NCI-H226 (cell line): Measurements from ENCODE around the gene CAVIN1.
"Not testable (repeated sequence)": the region's sequence is repeated elsewhere in the genome, so short reads cannot be mapped to it uniquely, and the experiment has no call there.

ENCODE experiments used
- DNase-seq: peaks from one replicate; pipeline ENCODE4 v3.0.0-alpha.2; 2015

CAVIN1 gene

DNA sequence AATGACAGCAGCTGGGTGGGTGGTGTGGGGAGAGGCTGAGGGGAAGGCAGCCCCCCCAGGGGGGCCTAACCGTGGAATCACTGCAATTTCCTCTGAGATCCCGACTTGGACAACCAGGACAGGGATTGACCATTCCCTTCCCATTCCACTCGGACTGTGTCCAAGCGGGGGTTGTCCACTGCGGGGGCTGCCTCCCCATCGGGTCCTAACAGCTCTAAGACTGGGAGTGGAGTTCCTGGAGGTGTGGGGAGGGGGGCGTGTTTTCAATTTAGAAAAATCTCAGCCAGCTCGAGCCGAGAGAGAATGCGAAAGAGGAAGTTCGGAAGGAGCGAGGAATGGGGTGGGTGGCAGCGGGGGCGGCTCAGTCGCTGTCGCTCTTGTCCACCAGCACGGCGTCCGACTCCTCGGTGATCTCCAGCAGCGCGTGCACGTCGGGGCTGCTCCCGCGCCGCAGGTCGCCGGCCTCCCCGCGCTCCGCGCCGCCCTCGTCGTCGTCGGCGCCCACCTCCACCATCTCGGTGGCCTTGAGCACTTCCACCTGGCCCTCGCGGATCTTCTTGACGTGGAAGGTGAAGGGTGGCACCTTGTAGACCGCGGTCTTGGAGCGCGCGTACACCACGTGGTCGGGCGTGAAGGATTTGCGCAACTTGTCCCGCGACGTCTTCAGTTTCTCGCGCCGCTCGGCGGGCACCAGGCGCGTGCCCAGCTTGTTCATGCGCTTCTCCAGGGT lies 18.6 kb downstream of the CAVIN1 start:
- DNase-seq = no peak

DNA sequence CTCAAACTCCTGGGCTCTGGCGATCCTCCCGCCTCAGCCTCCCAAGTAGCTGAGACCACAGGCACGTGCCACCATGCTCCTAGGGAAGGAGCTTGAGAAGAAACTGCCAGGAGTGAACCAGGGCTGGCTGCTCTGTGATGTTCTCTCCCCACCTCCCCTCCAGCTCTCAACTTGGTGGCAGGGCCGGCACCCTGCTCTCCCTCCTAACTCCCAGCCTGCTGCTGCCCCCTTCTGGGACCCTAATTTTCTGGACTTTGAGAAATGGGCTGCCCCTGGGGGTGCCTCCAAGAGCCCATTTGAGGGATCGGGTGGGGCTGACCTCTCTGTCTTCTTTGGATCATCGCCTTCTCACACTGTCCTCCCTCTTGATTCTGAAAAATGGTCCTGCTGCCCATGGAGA lies 19.9 kb downstream of the CAVIN1 start:
- no peak for DNase-seq

DNA sequence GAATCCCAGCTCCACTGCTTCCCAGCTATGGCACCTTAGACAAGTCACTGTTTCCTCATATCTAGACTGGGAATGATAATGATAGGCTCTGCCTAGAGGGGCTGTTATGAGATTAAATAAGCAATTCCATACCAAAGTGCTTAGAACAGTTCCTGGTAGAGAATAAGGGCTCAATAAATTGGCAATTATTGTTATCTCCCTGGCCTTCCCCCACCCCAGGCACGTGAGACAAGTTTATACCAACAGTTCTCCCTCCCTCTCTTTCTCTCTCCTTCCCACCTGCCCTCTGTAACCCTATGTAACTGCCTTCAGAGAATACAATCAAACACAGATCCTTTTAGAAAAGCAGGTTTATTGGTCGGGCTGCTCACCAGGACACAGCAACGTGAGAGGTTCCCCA lies 20.9 kb downstream of the CAVIN1 start:
- peak; percentile 56 for DNase-seq

DNA sequence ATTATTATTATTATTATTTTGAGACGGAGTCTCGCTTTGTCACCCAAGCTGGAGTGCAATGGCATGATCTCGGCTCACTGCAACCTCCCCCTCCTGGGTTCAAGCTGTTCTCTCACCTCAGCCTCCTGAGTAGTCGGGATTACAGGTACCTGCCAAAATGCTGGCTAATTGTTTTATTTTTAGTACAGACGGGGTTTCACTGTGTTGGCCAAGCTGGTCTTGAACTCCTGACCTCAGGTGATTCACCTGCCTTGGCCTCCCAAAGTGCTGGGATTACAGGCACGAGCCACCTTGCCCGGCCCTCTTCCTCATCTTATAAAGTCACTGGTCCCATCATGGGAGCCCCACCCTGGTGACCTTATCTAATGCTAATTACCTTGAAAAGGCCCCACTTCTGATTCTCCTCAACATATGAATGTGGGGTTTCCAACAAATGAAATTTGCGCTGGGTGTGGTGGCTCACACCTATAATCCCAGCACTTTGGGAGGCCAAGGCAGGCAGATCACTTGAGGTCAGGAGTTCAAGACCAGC lies 22.1 kb downstream of the CAVIN1 start:
- not testable (repeated sequence) for DNase-seq

DNA sequence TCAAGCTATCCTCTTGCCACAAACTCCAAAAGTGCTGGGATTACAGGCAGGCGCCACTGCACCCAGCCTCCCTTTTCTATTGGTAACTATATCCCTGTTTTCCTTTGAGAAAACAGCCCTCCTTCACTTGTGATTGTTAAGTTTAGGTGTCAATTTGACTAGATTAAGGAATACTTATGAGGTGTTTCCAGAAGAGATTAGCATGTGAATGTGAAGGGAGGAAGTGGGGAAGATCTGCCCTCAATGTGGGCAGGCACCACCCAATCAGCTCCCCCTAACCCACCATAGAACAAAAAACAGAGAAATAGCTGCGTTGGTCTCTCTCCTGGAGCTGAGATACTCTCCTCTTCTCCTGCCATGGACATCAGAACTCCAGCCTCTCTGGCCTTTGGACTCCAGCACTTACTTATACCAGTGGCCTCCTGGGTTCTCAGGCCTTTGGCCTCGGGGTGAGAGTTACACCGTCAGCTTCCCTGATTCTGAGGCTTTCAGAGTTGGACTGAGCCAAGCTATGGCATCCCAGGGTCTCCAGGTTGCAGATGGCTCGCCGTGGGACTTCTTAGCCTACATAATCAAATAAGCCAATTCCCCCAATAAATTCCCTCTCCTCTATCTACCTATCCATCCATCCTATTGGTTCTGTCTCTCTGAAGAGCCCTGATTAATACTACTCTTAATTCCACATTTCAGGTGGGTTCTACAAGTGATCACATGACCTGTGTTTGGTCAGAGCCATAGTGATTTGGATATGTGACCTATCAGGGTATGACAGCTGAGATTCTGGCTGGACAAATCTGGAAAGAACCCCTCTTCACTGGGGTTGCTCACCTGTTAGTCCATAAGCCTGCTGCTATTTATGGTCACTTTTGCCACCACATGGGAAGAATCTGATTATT lies 22.9 kb downstream of the CAVIN1 start:
- DNase-seq = no peak

DNA sequence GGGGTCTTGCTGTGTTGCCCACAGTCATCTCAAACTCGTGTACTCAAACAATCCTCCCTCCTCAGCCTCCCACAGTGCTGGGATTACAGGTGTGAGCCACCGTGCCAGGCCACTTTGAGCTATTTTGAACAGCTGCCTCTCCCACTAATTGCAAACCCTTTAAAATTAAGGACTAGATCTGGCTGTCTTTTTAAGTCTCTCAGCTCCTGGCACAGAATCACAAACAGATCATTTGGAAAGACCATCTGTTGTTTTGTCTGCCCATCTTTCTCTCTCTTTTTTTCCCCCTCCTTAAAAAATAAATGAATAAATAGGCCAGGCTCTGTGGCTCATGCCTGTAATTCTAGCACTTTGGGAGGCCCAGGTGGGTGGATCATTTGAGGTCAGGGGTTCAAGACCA lies 23.9 kb downstream of the CAVIN1 start:
- no peak for DNase-seq

DNA sequence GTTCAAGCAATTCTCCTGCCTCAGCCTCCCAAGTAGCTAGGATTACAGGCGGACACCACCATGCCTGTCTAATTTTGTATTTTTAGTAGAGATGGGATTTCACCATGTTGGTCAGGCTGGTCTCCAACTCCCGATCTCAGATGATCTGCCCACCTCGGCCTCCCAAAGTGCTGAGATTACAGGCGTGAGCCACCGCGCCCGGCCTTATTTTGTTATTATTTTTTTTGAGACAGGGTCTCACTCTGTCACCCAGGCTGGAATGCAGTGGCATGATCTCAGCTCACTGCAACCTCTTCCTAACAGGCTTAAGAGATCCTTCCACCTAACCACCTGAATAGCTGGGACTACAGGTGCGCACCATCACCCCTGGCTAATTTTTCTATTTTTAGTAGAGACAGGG lies 27.5 kb downstream of the CAVIN1 start:
- not testable (repeated sequence) for DNase-seq

DNA sequence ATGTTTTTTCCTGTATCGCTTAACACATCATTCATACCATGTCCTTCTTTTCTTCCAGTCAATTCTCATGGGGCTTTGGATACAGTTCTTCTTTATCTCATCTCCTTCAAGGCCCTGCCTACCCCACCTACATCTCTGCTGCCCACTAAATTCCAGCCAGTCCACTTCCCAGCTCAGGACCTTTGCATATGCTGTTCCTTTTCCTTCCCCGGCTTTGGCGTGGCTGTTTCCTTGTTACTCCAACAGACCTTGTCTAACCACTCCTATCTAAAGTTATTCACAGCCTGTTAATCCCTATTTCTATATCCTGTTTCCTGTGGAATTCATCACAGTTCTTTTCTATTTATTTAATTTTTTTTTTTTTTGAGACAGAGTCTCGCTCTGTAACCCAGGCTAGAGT lies 28.2 kb downstream of the CAVIN1 start:
- no peak for DNase-seq

DNA sequence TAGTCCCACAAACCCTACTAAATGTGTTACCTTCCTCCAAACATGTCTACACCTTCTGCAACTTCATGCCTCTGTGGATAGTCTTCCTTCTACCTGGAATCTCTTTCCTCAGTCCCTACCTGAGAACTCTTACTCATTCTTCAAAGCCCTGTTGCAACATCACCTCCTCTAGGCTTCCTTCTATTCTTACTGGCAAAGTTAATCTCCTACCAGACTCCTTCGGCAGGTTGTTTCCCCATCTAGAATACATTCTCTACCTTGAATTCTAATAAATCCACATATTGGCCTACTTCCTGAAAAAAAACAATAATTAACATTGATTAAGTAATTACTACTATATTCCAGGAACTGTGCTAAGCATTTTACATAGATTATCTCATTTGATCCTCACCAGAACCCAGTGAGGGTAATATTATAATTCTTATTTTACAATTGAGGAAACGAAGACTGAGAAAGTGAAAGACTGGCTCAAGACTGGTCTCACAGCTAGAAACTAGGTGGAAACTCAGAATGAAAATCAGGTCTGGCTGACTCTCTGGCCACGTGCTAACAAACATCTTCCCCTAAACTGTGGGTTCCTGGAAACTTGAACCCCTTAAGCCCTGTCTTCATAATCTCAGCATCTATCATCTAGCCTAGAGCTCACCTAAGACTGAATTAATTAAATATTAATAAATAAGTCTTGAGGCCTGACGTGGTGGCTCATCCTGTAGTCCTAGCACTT lies 30.2 kb downstream of the CAVIN1 start:
- DNase-seq = no peak

DNA sequence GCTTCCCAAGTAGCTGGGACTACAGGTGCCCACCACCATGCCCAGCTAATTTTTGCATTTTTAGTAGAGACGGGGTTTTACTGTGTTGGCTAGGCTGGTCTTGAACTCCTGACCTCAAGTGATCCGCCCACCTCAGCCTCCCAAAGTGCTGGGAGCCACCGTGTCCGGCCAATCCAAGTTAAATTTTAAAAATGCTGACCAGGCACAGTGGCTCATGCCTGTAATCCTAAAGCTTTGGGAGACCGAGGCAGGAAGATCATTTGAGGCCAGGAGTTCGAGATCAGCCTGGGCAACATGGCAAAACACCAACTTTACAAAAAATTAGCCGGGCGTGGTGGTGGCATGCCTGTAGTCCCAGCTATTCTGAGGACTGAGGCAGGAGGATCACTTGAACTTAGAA lies 31.6 kb downstream of the CAVIN1 start:
- not testable (repeated sequence) for DNase-seq

DNA sequence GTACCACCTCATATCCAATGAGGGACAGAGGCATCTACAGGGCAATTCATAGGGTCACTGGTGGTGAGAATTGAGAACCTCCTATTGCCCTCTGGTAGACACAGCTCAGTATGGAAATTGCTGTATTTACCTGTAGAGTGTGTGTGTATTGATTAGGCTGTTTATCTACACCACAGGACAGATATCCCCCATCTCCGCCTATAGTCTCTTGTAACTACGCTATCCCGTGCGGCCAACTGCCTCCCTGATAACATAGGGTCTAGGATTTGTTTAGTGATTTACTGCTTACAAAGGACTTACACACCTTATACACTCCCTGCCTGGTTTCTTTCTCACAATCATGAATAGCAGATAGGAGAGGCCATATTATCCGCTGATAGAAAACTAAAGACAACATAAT lies 33.2 kb downstream of the CAVIN1 start:
- no peak for DNase-seq

DNA sequence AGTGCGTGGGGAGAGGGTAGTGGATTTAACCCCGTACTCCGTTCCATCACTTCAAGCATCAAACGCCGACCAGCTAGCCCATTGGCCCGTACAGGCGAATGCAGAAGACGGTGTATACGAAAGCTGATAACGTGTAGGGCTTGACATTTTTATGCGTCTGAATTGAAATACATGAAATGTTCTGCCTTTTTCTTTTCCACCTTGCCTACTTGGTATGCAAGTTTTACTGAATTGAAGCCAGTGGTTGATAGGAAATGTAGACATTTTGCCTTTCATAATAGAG lies 34.0 kb downstream of the CAVIN1 start:
- DNase-seq = peak; percentile 22

DNA sequence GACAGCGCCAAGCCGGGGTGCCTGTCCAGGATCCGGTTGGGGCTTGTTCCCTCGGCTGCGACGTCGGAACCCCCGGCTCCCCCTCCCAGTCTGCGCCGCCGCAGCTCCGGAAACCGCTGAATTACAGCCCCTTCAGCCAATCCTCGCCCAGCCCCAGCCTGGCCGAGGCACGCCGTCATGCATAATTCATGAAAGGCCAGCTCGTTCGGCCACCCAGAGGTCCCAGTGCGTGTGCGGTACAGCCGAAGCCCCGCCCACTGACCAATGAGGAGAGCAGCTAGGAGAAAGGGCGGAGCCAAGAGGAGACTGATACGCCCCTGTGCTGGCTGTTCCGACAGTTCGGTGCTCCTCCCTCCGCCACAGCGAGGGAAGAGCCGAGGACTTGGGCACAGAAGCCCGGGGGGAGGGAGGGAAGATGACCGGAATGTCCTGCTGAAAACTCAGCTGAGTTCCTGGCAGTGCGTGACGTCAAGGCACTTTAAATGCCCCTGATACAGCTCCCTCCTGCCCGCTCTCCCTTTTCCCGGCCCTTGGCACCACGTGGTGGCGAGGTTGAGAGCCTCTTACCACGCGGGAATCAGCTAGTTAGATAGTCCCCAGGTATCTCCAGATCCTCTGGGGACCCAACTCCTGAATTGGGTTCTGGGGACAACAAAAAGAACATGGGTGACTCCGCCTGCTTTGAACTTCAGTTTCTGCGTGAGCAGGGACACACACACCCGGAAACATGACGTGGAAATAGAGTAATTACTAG lies 34.5 kb downstream of the CAVIN1 start, which contains the start of gene STAT3:
TSS of gene STAT3 (minus strand) at position 62 of the 754 bp plus-strand sequence. CDS start 39,926 bp downstream, outside the sequence.
- peak; percentile 99 for DNase-seq

DNA sequence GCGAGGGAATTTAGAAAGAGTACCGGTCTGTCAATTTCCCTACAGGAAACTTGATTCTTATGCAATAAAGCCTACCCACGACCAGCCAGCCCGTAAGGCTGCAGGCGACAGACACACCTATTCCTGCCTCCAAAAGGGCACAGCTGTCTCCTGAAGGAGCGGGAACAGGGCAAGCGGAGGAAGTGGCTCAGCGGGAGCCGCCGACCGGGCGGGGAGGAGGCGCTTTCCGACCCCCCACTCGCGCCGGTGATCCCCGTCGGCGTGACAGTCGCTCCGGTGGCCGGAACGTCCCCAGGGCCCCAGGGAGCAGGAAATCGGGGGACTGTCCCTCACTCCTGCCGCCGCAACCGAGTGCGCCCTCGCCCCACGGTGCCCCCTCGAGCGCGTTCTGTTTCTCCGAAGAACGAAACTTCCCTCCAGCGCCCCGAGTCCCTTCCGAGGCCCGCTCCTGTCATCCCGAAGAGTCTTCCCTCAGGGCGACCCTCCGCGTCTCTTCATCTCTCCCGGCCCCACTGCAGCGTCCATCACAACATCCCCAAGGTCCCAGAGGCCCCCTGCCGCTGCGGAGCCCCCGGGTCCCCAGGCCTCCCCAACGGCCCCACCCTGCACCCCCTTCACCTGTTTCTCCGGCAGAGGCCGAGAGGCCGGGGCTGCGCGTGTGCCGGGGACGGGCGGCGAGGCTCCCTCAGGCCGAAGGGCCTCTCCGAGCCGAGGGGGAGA lies 35.2 kb downstream of the CAVIN1 start:
- no peak for DNase-seq

DNA sequence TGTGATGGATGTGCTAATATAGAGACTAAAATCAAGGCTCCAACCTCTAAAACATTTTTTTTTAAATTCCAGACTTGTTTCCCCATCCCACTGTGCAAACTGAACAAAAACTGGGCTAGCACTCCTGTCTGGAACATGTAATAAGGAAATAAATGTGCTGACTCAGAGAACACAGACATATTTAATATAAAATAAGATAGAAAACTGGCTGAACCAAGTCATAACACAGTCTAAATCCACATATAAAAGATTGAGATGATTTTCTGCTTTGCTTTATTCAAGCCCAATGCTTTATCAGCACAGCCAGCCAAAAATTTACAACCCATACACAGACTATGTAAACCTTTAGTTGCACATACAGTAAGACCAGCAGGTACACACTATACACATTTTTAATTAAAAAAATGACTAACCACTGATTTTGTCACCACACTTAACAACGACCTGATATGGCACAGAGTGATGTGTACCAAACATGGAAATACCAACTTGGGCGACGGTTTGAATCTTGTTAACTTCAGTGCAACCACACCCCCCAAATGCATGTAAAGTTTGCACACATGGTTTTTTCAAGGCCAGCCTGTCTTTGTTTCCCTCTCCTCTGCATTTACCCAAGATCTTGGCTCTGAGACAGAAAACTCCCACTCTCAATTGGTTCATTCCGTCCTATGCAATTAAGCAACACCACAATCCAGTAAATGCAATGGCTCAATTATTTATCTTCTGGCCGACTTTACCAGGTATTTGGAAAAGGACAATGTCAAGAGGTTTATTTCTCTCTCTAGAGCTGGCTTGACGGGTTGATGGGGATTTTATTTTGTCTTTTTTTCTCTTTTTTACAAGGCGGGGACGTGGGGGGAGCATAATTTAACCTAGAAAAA lies 36.0 kb downstream of the CAVIN1 start:
- peak; percentile 43 for DNase-seq

DNA sequence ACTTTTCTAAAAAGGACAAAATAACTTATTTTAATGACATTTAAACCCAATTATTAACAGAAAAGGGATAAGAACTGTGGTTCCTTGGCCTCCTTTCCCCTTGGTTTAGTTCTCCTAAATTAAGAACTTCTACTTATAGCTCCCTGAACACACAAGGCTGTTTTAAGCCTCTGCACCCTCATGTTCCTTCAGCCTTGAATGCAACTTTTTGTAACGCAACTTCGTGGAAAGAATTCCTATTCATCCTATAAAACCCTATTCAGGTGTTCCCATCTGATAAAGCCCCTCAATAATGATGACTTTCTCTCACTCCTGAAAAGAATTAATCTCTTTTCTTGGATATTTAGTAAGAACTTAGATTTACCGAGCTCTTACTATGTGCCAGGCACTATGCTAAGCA lies 41.2 kb downstream of the CAVIN1 start:
- no peak for DNase-seq

DNA sequence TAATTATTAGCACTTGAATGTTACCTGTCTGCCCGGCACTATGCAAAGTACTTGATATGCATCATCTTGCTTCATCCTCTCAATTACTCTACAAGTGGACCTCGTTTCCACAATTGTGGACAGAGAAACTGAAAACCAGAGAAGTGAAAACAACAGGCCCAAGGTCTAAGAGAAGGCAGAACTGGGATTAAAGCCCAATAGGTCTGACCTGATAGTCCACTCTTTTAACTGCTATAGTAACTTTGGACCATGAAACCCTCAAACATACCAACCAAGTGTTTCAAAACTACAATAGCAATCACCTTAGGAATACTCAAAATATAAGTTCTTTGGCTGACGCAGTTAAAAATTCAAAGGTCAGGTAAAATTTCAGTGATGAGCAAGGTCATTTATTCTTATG lies 42.1 kb downstream of the CAVIN1 start:
- no peak for DNase-seq

DNA sequence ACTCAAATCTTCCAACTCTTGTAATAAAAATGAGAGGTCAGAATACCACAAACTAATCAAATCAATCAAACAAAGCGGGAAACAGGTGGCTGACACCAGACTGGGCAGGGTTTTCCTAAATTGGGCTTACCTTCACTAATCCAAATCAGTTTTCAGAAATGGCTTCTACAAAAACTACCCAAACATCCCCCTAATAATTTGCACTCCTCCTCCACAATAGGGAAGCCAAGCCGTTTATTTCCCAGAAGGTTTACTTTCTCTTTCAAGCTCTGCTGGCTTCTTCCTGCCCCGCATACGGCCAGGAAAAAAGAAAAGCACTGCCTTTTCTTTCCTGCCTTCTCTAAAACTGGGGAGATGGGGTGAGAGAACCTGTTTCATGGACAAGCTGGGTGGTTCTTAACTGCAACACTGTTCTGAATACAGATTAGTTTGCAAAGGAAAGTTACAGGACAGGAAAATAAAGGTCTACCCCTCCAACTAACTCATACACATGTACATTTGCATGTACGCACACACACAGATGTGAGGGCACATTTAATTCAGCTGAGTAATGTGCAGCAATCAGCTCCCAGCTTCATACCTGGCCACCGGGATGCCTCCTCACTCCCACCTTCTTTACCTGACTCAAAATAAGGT lies 44.0 kb downstream of the CAVIN1 start:
- DNase-seq = no peak

DNA sequence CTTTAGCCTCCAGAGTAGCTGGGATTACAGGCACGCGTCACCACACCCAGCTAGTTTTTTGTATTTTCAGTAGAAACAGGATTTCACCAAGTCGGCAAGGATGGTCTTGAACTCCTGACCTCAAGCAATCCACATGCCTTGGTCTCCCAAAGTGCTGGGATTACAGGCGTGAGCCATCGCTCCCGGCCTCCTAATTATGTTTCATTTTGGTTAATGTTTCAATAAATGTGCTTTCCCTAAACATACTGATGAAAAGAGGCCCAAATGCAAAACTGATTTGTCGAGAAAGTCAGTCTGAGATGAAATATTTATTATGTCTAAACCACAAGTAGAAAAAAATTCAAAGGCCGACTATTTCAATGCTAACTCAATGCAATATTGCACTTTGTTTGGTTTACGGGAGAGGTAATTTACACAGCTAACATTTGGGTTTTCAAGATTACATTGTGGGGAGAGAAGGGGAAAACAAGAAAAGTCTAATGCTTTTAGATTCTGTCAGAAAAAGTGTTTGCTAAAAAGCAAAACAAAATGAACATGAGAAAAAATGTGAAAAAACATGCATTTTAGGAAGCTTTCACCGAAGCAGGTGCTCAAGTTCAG lies 44.6 kb downstream of the CAVIN1 start:
- DNase-seq = no peak

DNA sequence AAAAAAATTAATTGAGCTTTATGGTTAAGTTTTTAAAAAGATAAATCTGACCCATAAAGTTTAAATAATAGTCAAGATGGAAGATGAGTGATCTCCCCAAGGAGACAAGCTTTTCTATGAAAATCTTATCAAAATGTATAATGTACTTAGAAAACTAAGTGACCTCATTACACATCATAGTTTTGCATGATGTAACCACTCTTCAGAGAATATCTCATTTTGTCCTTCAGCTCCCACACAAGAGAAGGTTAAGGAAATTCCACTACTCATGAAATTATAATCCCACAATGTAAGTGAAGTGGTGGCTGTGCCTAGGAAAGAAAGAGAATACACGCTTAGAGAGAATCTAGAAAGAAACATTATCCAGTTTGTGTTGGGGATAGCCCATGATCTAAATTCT lies 49.2 kb downstream of the CAVIN1 start:
- no peak for DNase-seq
